Hematopoietic multipotent progenitor cell (in vitro differentiated cells): ENCODE measurements around the gene RBMY1F. TPM values are rescaled to one million over a fixed set of nuclear protein-coding genes. Genes with fewer than 3 reads are reported as not detected.
"Not testable (repeated sequence)": the region's sequence is repeated elsewhere in the genome, so short reads cannot be mapped to it uniquely, and the experiment has no call there.

ENCODE experiments used
- DNase-seq, 3 donors: peaks; one replicate each; pipeline ENCODE4 v3.0.0-alpha.2; 2011 to 2015; ENCODE audit warnings: low read depth in 2 of 3, low spot score in 2 of 3
- total RNA-seq: library from RNA; depleted of rRNA; stranded (reverse); fragments of >200 nt; gene quantifications from one replicate; pipeline ENCODE4 v1.2.3, GENCODE V29; 2012

RBMY1F gene
- not detected for total RNA-seq

- DNase-seq, result not testable (repeated sequence)
Observed at GRCh38 chrY:22182823-22183222, at the start of gene RBMY1F. Gene RBMY1F (minus strand): TSS chrY:22182923. CDS start chrY:22180969, 1,954 bp downstream.

- DNase-seq, result not testable (repeated sequence)
Observed at GRCh38 chrY:22151144-22151543, 31.6 kb downstream of the RBMY1F start.

- not testable (repeated sequence) for DNase-seq
Observed at GRCh38 chrY:22141011-22141695, 41.6 kb downstream of the RBMY1F start.

GRCh38 chrY:22134719-22135118 lies 48.0 kb downstream of the RBMY1F start:
- not testable (repeated sequence) for DNase-seq

GRCh38 chrY:22130494-22130893 lies 52.2 kb downstream of the RBMY1F start:
- not testable (repeated sequence) for DNase-seq

Other genes with a start within 250 kb of the RBMY1F start
- not detected for gene RBMY1J, start 220.5 kb upstream of the RBMY1F start, total RNA-seq